D721Med (cell line): Measurements from ENCODE around the gene PTPA.

Experiments used
- DNase-seq: peaks from one replicate; pipeline ENCODE4 v3.0.0; 2011; ENCODE audit warnings: low spot score; ENCODE audit not compliant: insufficient read length
- FAIRE-seq: peaks from 2 replicates; lab custom pipeline; 2011; peaks lifted over from hg19 to GRCh38; lab: Jason Lieb, UNC
- CTCF ChIP-seq: IDR thresholded peaks from 2 replicates; pipeline ENCODE4 v1.5.1; 2012; ENCODE audit warnings: mild to moderate bottlenecking, control low read depth; ENCODE audit not compliant: insufficient read depth; ENCODE audit errors: missing control alignments

The PTPA gene

GRCh38 chr9:129130791-129131190 lies 19.6 kb downstream of the PTPA start:
- FAIRE-seq (no peak), DNase-seq (no peak)
- no peak for TF ChIP-seq CTCF

- TF ChIP-seq CTCF = peak; percentile 80
- DNase-seq = peak; percentile 93
- FAIRE-seq = no peak
Measured at GRCh38 chr9:129131300-129132145, 20.3 kb downstream of the PTPA start.

GRCh38 chr9:129133082-129133481 lies 21.9 kb downstream of the PTPA start:
- no peak for TF ChIP-seq CTCF
- DNase-seq = no peak
- FAIRE-seq = no peak

- no peak for TF ChIP-seq CTCF
- DNase-seq (no peak), FAIRE-seq (no peak)
Measured at GRCh38 chr9:129135476-129135875, 24.3 kb downstream of the PTPA start.

- TF ChIP-seq CTCF = no peak
- no peak for FAIRE-seq
- DNase-seq = no peak
Measured at GRCh38 chr9:129136446-129137035, 25.3 kb downstream of the PTPA start.

GRCh38 chr9:129137292-129138143 lies 26.3 kb downstream of the PTPA start:
- no peak for FAIRE-seq
- no peak for TF ChIP-seq CTCF

GRCh38 chr9:129138144-129138462 lies 26.9 kb downstream of the PTPA start:
- no peak for FAIRE-seq
- TF ChIP-seq CTCF = no peak
- DNase-seq = no peak

More at GRCh38 chr9:129137292-129138143, 26.3 kb downstream of the PTPA start:
- DNase-seq = no peak
